NT2/D1 (cell line): ENCODE results near the gene PDE6C.

Experiments
- SUZ12 ChIP-seq: IDR thresholded peaks from 2 replicates; pipeline ENCODE4 v1.6.1; 2011; ENCODE audit not compliant: insufficient read length, insufficient read depth; ENCODE audit errors: extremely low read depth
- YY1 ChIP-seq: IDR thresholded peaks from 2 replicates; pipeline ENCODE4 v1.6.1; 2011; ENCODE audit not compliant: insufficient read length, insufficient read depth
- ZNF274 ChIP-seq: IDR thresholded peaks from 2 replicates; pipeline ENCODE4 v1.6.1; 2011; ENCODE audit warnings: mild to moderate bottlenecking, low read depth, low read length

- no peak for TF ChIP-seq YY1
- no peak for TF ChIP-seq ZNF274
- no peak for TF ChIP-seq SUZ12
Measured at GRCh38 chr10:93672022-93672678, 59.8 kb downstream of the PDE6C start.
